Measurements from ENCODE around the gene KCNK3.
A peak's percentile ranks its signal among the peaks of the same experiment; 100 is the strongest.
"Not testable (repeated sequence)": the region's sequence is repeated elsewhere in the genome, so short reads cannot be mapped to it uniquely, and the experiment has no call there.

Gene KCNK3

GRCh38 chr2:26692279-26692896 is at the start of gene KCNK3:
Gene KCNK3 (plus strand): TSS chr2:26692722. CDS start chr2:26692876, 154 bp downstream.
- peak; percentile 63 to 82 for DNase-seq

GRCh38 chr2:26644188-26644835 is 48.2 kb upstream of the KCNK3 start:
- DNase-seq: no peak

GRCh38 chr2:26645762-26646161 is 46.8 kb upstream of the KCNK3 start:
- no peak for DNase-seq

- DNase-seq: no peak
Observed at GRCh38 chr2:26646986-26647672, 45.4 kb upstream of the KCNK3 start.

GRCh38 chr2:26647981-26648380 is 44.5 kb upstream of the KCNK3 start:
- DNase-seq: no peak

- DNase-seq: no peak
Observed at GRCh38 chr2:26648516-26648915, 44.0 kb upstream of the KCNK3 start.

- no peak for DNase-seq
Observed at GRCh38 chr2:26649322-26649721, 43.2 kb upstream of the KCNK3 start.

- peak in 1 of 2 experiments; percentile 2 for DNase-seq
Observed at GRCh38 chr2:26649992-26650712, 42.4 kb upstream of the KCNK3 start.

GRCh38 chr2:26650713-26651469 is 41.6 kb upstream of the KCNK3 start:
- DNase-seq: no peak

- DNase-seq: no peak
Observed at GRCh38 chr2:26651470-26651771, 41.1 kb upstream of the KCNK3 start.

- DNase-seq: no peak
Observed at GRCh38 chr2:26651799-26652198, 40.7 kb upstream of the KCNK3 start.

GRCh38 chr2:26652361-26653041 is 40.0 kb upstream of the KCNK3 start:
- no peak for DNase-seq

- DNase-seq: no peak
Observed at GRCh38 chr2:26653207-26654060, 39.1 kb upstream of the KCNK3 start.

- no peak for DNase-seq
Observed at GRCh38 chr2:26654061-26654340, 38.5 kb upstream of the KCNK3 start.

GRCh38 chr2:26655120-26655519 is 37.4 kb upstream of the KCNK3 start:
- not testable (repeated sequence) for DNase-seq

- DNase-seq: no peak
Observed at GRCh38 chr2:26655611-26656195, 36.8 kb upstream of the KCNK3 start.

- DNase-seq: no peak
Observed at GRCh38 chr2:26657265-26657664, 35.3 kb upstream of the KCNK3 start.

GRCh38 chr2:26658691-26659346 is 33.7 kb upstream of the KCNK3 start:
- DNase-seq: no peak

- DNase-seq: no peak
Observed at GRCh38 chr2:26660363-26660962, 32.1 kb upstream of the KCNK3 start.

GRCh38 chr2:26665296-26665695 is 27.2 kb upstream of the KCNK3 start:
- not testable (repeated sequence) for DNase-seq

All from SHP77 (cell line).